K562 (cell line): Measurements from ENCODE around the gene NMRK1. TPM values are rescaled to one million over a fixed set of nuclear protein-coding genes. Genes with fewer than 3 reads are reported as not detected.

Source experiments
- BCL6 ChIP-seq: fragments of 250-450 bp; sonication (Bioruptor Pico); IDR thresholded peaks from 2 replicates; pipeline ENCODE4 v1.4.0; 2020
- CBX3 ChIP-seq, 2 experiments: IDR thresholded peaks; 1 replicate in 1 of 2; 2 replicates in 1 of 2; pipeline ENCODE4 v1.6.1; 2012; ENCODE audit warnings: inconsistent platforms in 2 of 2, low read length in 2 of 2, borderline replicate concordance in 1 of 2, control low read depth in 1 of 2
- CEBPZ ChIP-seq: fragments of 150-350 bp; IDR thresholded peaks from 2 replicates; pipeline ENCODE4 v1.6.1; 2014; ENCODE audit warnings: low read depth, mild to moderate bottlenecking, low read length, borderline replicate concordance
- CREM ChIP-seq: IDR thresholded peaks from 2 replicates; pipeline ENCODE4 v1.6.1; 2014; ENCODE audit warnings: antibody characterized with exemption, low read depth
- EP300 ChIP-seq: IDR thresholded peaks from 2 replicates; pipeline ENCODE4 v1.6.1; 2012; ENCODE audit warnings: low read length, improper control_type of control experiment
- FOXM1 ChIP-seq, 2 experiments: fragments of 450-650 bp in 1 of 2; sonication (generic) in 1 of 2; formaldehyde crosslinking in 1 of 2; IDR thresholded peaks; 2 replicates each; pipeline versions ENCODE4 v1.6.1 to v1.9.0; 2017 to 2022; ENCODE audit warnings: low read depth in 2 of 2, mild to moderate bottlenecking in 2 of 2, missing genetic modification reagents in 1 of 2, moderate library complexity in 1 of 2
- HDAC3 ChIP-seq: fragments of 450-650 bp; IDR thresholded peaks from 2 replicates; pipeline ENCODE4 v1.6.1; 2018; ENCODE audit warnings: borderline replicate concordance, mild to moderate bottlenecking, moderate library complexity; ENCODE audit not compliant: partially characterized antibody
- HMG20B ChIP-seq: fragments of 250-450 bp; sonication (Bioruptor Pico); IDR thresholded peaks from 2 replicates; pipeline ENCODE4 v1.5.0; 2021; ENCODE audit warnings: mild to moderate bottlenecking
- KAT2B ChIP-seq: IDR thresholded peaks from one replicate; pipeline ENCODE4 v1.6.1; 2012; ENCODE audit warnings: low read depth, mild to moderate bottlenecking, control low read depth, inconsistent platforms, low read length, moderate library complexity
- KDM4B ChIP-seq, 2 experiments: fragments of 450-650 bp in 1 of 2; sonication (generic) in 1 of 2; IDR thresholded peaks; 2 replicates each; pipeline ENCODE4 v1.6.1; 2016 to 2017; ENCODE audit warnings: borderline replicate concordance in 2 of 2, antibody characterized with exemption in 1 of 2, low read depth in 1 of 2, mild to moderate bottlenecking in 1 of 2
- LEF1 ChIP-seq: fragments of 450-650 bp; IDR thresholded peaks from 2 replicates; pipeline ENCODE4 v1.6.1; 2016; ENCODE audit warnings: mild to moderate bottlenecking
- MEF2A ChIP-seq: IDR thresholded peaks from 2 replicates; pipeline ENCODE4 v1.6.1; 2011; ENCODE audit warnings: low read depth, mild to moderate bottlenecking, low read length, moderate library complexity; ENCODE audit not compliant: control insufficient read depth
- NCOA2 ChIP-seq, 2 experiments: fragments of 450-650 bp; IDR thresholded peaks; 2 replicates each; pipeline ENCODE4 v1.6.1; 2018; ENCODE audit warnings: mild to moderate bottlenecking in 2 of 2, moderate library complexity in 1 of 2; ENCODE audit not compliant: partially characterized antibody in 2 of 2
- NEUROD1 ChIP-seq: fragments of 150-350 bp; IDR thresholded peaks from 2 replicates; pipeline ENCODE4 v1.6.1; 2014; ENCODE audit warnings: borderline replicate concordance, low read length, low read depth; ENCODE audit not compliant: partially characterized antibody
- NKRF ChIP-seq: fragments of 450-650 bp; IDR thresholded peaks from 2 replicates; pipeline ENCODE4 v1.6.1; 2016; ENCODE audit warnings: borderline replicate concordance
- SMAD1 ChIP-seq: fragments of 150-350 bp; IDR thresholded peaks from 2 replicates; pipeline ENCODE4 v1.6.1; 2014; ENCODE audit warnings: low read length, low read depth; ENCODE audit not compliant: partially characterized antibody
- ZBTB26 ChIP-seq: fragments of 450-650 bp; formaldehyde crosslinking; IDR thresholded peaks from 2 replicates; pipeline ENCODE4 v1.4.0; 2022; ENCODE audit warnings: missing genetic modification characterization
- ZC3H8 ChIP-seq: fragments of 450-650 bp; IDR thresholded peaks from 2 replicates; pipeline ENCODE4 v1.6.1; 2017
- ZNF184 ChIP-seq: sonication (generic); formaldehyde crosslinking; IDR thresholded peaks from 2 replicates; pipeline ENCODE4 v1.5.0; 2020; ENCODE audit warnings: missing genetic modification reagents
- ZNF41 ChIP-seq: fragments of 250-450 bp; sonication (Bioruptor Pico); conservative IDR thresholded peaks from 2 replicates; pipeline ENCODE4 v1.4.0; 2020; ENCODE audit warnings: mild to moderate bottlenecking
- ZNF445 ChIP-seq: fragments of 250-450 bp; sonication (Bioruptor Pico); IDR thresholded peaks from 2 replicates; pipeline ENCODE4 v1.4.0; 2020; ENCODE audit warnings: low read depth, mild to moderate bottlenecking, moderate library complexity
- polyA plus RNA-seq, 8 experiments: library from polyadenylated mRNA; depleted of rRNA in 4 of 8; stranded (reverse) in 5 of 8; unstranded in 3 of 8; fragments of >200 nt; fragmentation: Nextera tagmentation in 2 of 8; fragmentation: Illumina TruSeq in 1 of 8; extraction: Ambion mirVana in 2 of 8; extraction: Trizol in 1 of 8; gene quantifications; 2 replicates each; pipeline versions ENCODE4 v1.2.1 to v1.2.3, GENCODE V29; 2011 to 2014; ENCODE audit warnings: inconsistent platforms in 1 of 8, missing spikeins in 1 of 8
- total RNA-seq, 7 experiments: library from RNA; depleted of rRNA in 6 of 7; stranded (reverse); fragments of >200 nt in 6 of 7; fragmentation: Illumina TruSeq in 2 of 7; extraction: Trizol in 2 of 7; gene quantifications; 2 replicates each; pipeline versions ENCODE4 v1.2.1 to v1.2.3, GENCODE V29; 2011 to 2021; ENCODE audit warnings: low replicate concordance in 1 of 7

NMRK1 gene
- total and polyA plus RNA-seq, 9 of the 15 experiments (the other 6 are each of a cell fraction or from before 2014, with no cell fraction given): 1.1 to 3.5 (median 1.7) TPM

GRCh38 chr9:75027187-75028107, 60.5 kb downstream of the NMRK1 start (continued):
- TF ChIP-seq CBX3 (IDR thresholded peaks at IDR 0.05; ENCODE audit: borderline replicate concordance in 1 of 2, low read length in 2 of 2) (peak in 1 of 2 experiments; percentile 67; a peak in 1 of 3 replicates), ZNF445 (CRISPR knock-in tag) (no peak), ZNF184 (CRISPR knock-in tag) (no peak), KAT2B (no peak), SMAD1 (no peak), CEBPZ (no peak), FOXM1 (IDR thresholded peaks at IDR 0.05; ENCODE audit: low read depth) (no peak), FOXM1 (CRISPR knock-in tag; IDR thresholded peaks at IDR 0.05; ENCODE audit: low read depth) (peak; percentile 8; the same call in 1 of the 2 replicates), BCL6 (CRISPR knock-in tag) (no peak), EP300 (0 out of 2 replicates have a peak, but pooled peaks have one; percentile 1), NEUROD1 (no peak), NKRF (no peak), HDAC3 (no peak), NCOA2 (IDR thresholded peaks at IDR 0.05; ENCODE audit: partially characterized antibody in 2 of 2) (no peak), MEF2A (no peak), ZNF41 (no peak), CREM (peak; percentile 71), ZBTB26 (CRISPR knock-in tag) (no peak), LEF1 (no peak), HMG20B (CRISPR knock-in tag) (no peak), ZC3H8 (no peak), KDM4B (IDR thresholded peaks at IDR 0.05; ENCODE audit: borderline replicate concordance in 2 of 2, low read depth in 1 of 2) (no peak)
